Endothelial cell of umbilical vein (primary cell): ENCODE measurements around the gene MIER2. TPM values are rescaled to one million over a fixed set of nuclear protein-coding genes. Genes with fewer than 3 reads are reported as not detected.

Experiments
- BruUV-seq: library from RNA; stranded (reverse); fragments of 400-500 nt; replicated peaks from 2 replicates; lab custom pipeline; 2021; lab: Mats Ljungman, UMichigan
- CTCF ChIA-PET: fragments of 300-600, 350-600 bp; sonication (Branson Sonifier 250); formaldehyde crosslinking; loops from one replicate; lab custom pipeline; 2021; ENCODE audit warnings: antibody characterized with exemption, inconsistent platforms; lab: Charles Lee
- POLR2A ChIA-PET: fragments of 300-600, 350-600 bp; sonication (Branson Sonifier 250); formaldehyde crosslinking; loops from one replicate; lab custom pipeline; 2021; ENCODE audit warnings: antibody characterized with exemption, inconsistent platforms; lab: Charles Lee
- DNase-seq: peaks from one replicate; pipeline ENCODE4 v3.0.0-alpha.2; 2011; ENCODE audit warnings: low read depth, low spot score
- FAIRE-seq: peaks from 2 replicates; lab custom pipeline; 2011; peaks lifted over from hg19 to GRCh38; lab: Jason Lieb, UNC
- H2AFZ ChIP-seq: 2 replicates; pipeline ENCODE4 v1.6.0; 2012; ENCODE audit warnings: low read depth, low read length, control low read depth, inconsistent platforms
- H3K27ac ChIP-seq: 2 replicates; pipeline ENCODE4 v1.5.1; 2011; ENCODE audit warnings: low read depth, mild to moderate bottlenecking, control low read depth, low read length, moderate library complexity; ENCODE audit not compliant: insufficient read depth
- H3K27me3 ChIP-seq, 2 experiments: 2 replicates each; pipeline versions ENCODE4 v1.6.0 to v1.6.1; 2011; ENCODE audit warnings: low read length in 2 of 2, mixed read lengths in 1 of 2; ENCODE audit not compliant: control insufficient read depth in 2 of 2, insufficient read depth in 2 of 2
- H3K36me3 ChIP-seq, 2 experiments: 2 replicates in 1 of 2; 3 replicates in 1 of 2; pipeline ENCODE4 v1.5.1; 2011; ENCODE audit warnings: low read length in 2 of 2, mild to moderate bottlenecking in 1 of 2, moderate library complexity in 1 of 2; ENCODE audit not compliant: control insufficient read depth in 2 of 2, insufficient read depth in 2 of 2; ENCODE audit errors: extremely low read depth in 1 of 2
- H3K4me1 ChIP-seq: 3 replicates; pipeline ENCODE4 v1.5.1; 2011; ENCODE audit warnings: mild to moderate bottlenecking, low read length; ENCODE audit not compliant: control insufficient read depth, insufficient read depth; ENCODE audit errors: extremely low read depth
- H3K4me2 ChIP-seq: 2 replicates; pipeline ENCODE4 v1.6.1; 2011; ENCODE audit warnings: low read length, control low read depth, mixed read lengths; ENCODE audit not compliant: insufficient read depth
- H3K4me3 ChIP-seq, 3 experiments: fragments of 200-600 bp in 1 of 3; sonication (generic), shearing (Covaris generic) in 1 of 3; replicated peaks in 1 of 3; 2 replicates each; pipeline ENCODE4 v1.5.1; 2011 to 2016; ENCODE audit warnings: control low read depth in 3 of 3, low read length in 3 of 3, mild to moderate bottlenecking in 2 of 3, inconsistent platforms in 1 of 3, low read depth in 1 of 3, moderate library complexity in 1 of 3; ENCODE audit not compliant: insufficient read depth in 1 of 3
- H3K79me2 ChIP-seq: 2 replicates; pipeline ENCODE4 v1.6.0; 2012; ENCODE audit warnings: low read length, inconsistent platforms; ENCODE audit not compliant: control insufficient read depth, insufficient read depth
- H3K9ac ChIP-seq: replicated peaks from 2 replicates; pipeline ENCODE3; 2011; ENCODE audit warnings: low read length, control low read depth; ENCODE audit not compliant: insufficient read depth; ENCODE audit errors: extremely low read depth
- H3K9me1 ChIP-seq: replicated peaks from 3 replicates; pipeline ENCODE4 v1.6.0; 2011; ENCODE audit warnings: mild to moderate bottlenecking, low read length; ENCODE audit not compliant: control insufficient read depth, insufficient read depth; ENCODE audit errors: extremely low read depth
- H3K9me3 ChIP-seq: replicated peaks from 2 replicates; pipeline ENCODE4 v1.5.1; 2012; ENCODE audit warnings: low read length, inconsistent platforms; ENCODE audit not compliant: control insufficient read depth, insufficient read depth
- H4K20me1 ChIP-seq: replicated peaks from 2 replicates; pipeline ENCODE3; 2011; ENCODE audit warnings: mild to moderate bottlenecking, low read length; ENCODE audit not compliant: control insufficient read depth, insufficient read depth; ENCODE audit errors: extremely low read depth
- CTCF ChIP-seq, 2 donors: IDR thresholded peaks; 1 replicate in 1 of 2; 2 replicates in 1 of 2; pipeline ENCODE4 v1.5.1; 2011; ENCODE audit warnings: low read length in 2 of 2, mild to moderate bottlenecking in 2 of 2, moderate library complexity in 2 of 2, control low read depth in 1 of 2, inconsistent platforms in 1 of 2, low read depth in 1 of 2; ENCODE audit not compliant: insufficient read depth in 1 of 2; ENCODE audit errors: extremely low read depth in 1 of 2
- EZH2 ChIP-seq: IDR thresholded peaks from 2 replicates; pipeline ENCODE4 v1.6.1; 2012; ENCODE audit warnings: borderline replicate concordance, low read depth, mild to moderate bottlenecking, moderate library complexity, low read length, inconsistent platforms; ENCODE audit not compliant: severe bottlenecking
- FOS ChIP-seq: IDR thresholded peaks from 2 replicates; pipeline ENCODE4 v1.6.1; 2011; ENCODE audit warnings: mild to moderate bottlenecking, low read length, moderate library complexity, borderline replicate concordance; ENCODE audit not compliant: insufficient read depth
- GATA2 ChIP-seq: IDR thresholded peaks from 2 replicates; pipeline ENCODE4 v1.7.0; 2011; ENCODE audit warnings: low read depth, mild to moderate bottlenecking, moderate library complexity, mixed read lengths, low read length; ENCODE audit not compliant: insufficient read length, insufficient read depth
- JUN ChIP-seq: IDR thresholded peaks from 2 replicates; pipeline ENCODE4 v1.6.1; 2011; ENCODE audit warnings: borderline replicate concordance, low read depth; ENCODE audit not compliant: insufficient read length, insufficient read depth
- MAX ChIP-seq: IDR thresholded peaks from 2 replicates; pipeline ENCODE4 v1.6.1; 2011; ENCODE audit not compliant: insufficient read depth, insufficient read length
- MYC ChIP-seq: IDR thresholded peaks from one replicate; pipeline ENCODE4 v1.6.1; 2011; ENCODE audit warnings: mild to moderate bottlenecking, low read depth, low read length
- POLR2A ChIP-seq: IDR thresholded peaks from 2 replicates; pipeline ENCODE4 v1.6.1; 2012; ENCODE audit warnings: low read depth, mild to moderate bottlenecking, control low read depth, low read length
- POLR2AphosphoS5 ChIP-seq: IDR thresholded peaks from 2 replicates; pipeline ENCODE4 v1.6.1; 2012; ENCODE audit warnings: low read depth, mild to moderate bottlenecking, control low read depth, low read length, moderate library complexity; ENCODE audit not compliant: insufficient read depth
- dilution Hi-C: fragments of 300-500 bp; cut with MboI; formaldehyde crosslinking; loops from one replicate; pipeline ENCODE4 v1.15.0; 2019; ENCODE audit warnings: low sequenced_read_pairs; ENCODE audit not compliant: extremely low pct_ligation_motif_present
- intact Hi-C: fragments of 100-400 bp; cut with micrococcal nuclease; formaldehyde crosslinking; loops from one replicate; pipeline ENCODE4 v1.10.0; 2022
- polyA plus RNA-seq, 4 experiments: library from polyadenylated mRNA; depleted of rRNA in 3 of 4; stranded (reverse) in 3 of 4; unstranded in 1 of 4; fragments of >200 nt; gene quantifications; 2 replicates each; pipeline versions ENCODE4 v1.2.1 to v1.2.3, GENCODE V29; 2011 to 2012; ENCODE audit warnings: missing spikeins in 1 of 4
- total RNA-seq: library from RNA; stranded (reverse); gene quantifications from 2 replicates; pipeline ENCODE4 v1.2.3, GENCODE V29; 2021

MIER2 gene
- total and polyA plus RNA-seq, 2 donors (not counting 3 experiments of a cell fraction or from before 2014, with no cell fraction given) = 20.3 to 44.9 TPM

GRCh38 chr19:290372-291005, 54.1 kb downstream of the MIER2 start:
- no peak overlapping the region for H3K4me2 ChIP-seq
- H3K79me2 ChIP-seq = no peaks in the 10 kb centered on the region
- no peaks in the 10 kb centered on the region for H3K9me1 ChIP-seq
- H3K27me3 ChIP-seq = peaks cover 16 to 28% of the 10 kb centered on the region in 2 experiments
- H4K20me1 ChIP-seq = no peaks in the 10 kb centered on the region
- DNase-seq (no peak), FAIRE-seq (no peak)
- ChIA-PET CTCF (no interaction called here), POLR2A (no interaction called here)
- BruUV-seq = no TSS peak
- no peaks in the 10 kb centered on the region for H3K9me3 ChIP-seq
- H3K9ac ChIP-seq = no peak overlapping the region
- intact Hi-C loops (loop anchor here (10.0 kb wide), 2 partner anchors 54 to 214 kb away; partner anchors contain the start of genes MIER2 and TPGS1), dilution Hi-C loops (no loop called here)
- TF ChIP-seq EZH2 = no peak
- TF ChIP-seq MYC = no peak
- no peak for TF ChIP-seq CTCF (IDR thresholded peaks at IDR 0.05; ENCODE audit: extremely low read depth in 1 of 2, insufficient read depth in 1 of 2, low read depth in 1 of 2, low read length in 2 of 2)
- TF ChIP-seq POLR2AphosphoS5 = no peak
- TF ChIP-seq FOS = no peak
- TF ChIP-seq POLR2A = no peak
- TF ChIP-seq JUN = no peak
- TF ChIP-seq MAX = no peak
- no peak for TF ChIP-seq GATA2
- H3K27ac ChIP-seq = peak overlapping the region; percentile 10
- H3K36me3 ChIP-seq = no peaks in the 10 kb centered on the region
- peaks cover 11% of the 10 kb centered on the region for H3K4me1 ChIP-seq
- H3K4me3 ChIP-seq = peak overlapping the region in 2 of 3 experiments; percentile 5 to 48
- peak overlapping the region; percentile 80 for H2AFZ ChIP-seq
